ENCODE data around the gene SGO2. TPM values are rescaled to one million over a fixed set of nuclear protein-coding genes. Genes with fewer than 3 reads are reported as not detected.
"Not testable (repeated sequence)": the region's sequence is repeated elsewhere in the genome, so short reads cannot be mapped to it uniquely, and the experiment has no call there.

The SGO2 gene
- total RNA-seq, 1 experiment from 2014 or later: 25.4 TPM

DNA sequence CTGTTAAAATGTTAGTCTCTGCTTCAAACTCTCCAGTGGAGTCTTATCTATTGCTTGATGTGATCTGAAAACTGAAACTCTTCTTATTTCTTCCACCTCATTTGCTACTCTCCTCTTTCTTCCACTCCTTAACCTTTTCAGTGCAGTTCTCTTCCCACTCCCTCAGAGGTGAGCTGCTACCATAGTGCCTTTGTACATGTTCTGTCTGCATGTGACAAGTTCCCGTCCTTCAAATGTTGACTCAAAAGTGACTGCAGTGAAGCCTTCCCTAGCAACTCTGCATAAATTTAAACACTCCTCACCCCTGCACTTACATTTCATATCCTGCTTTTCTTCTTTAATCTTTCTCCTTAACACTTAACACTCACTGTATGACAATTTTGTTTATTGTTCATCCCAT is 12.1 kb downstream of the SGO2 start (continued):
- no peak for TF ChIP-seq RAD21 (IDR thresholded peaks at IDR 0.05; ENCODE audit: low read depth)

DNA sequence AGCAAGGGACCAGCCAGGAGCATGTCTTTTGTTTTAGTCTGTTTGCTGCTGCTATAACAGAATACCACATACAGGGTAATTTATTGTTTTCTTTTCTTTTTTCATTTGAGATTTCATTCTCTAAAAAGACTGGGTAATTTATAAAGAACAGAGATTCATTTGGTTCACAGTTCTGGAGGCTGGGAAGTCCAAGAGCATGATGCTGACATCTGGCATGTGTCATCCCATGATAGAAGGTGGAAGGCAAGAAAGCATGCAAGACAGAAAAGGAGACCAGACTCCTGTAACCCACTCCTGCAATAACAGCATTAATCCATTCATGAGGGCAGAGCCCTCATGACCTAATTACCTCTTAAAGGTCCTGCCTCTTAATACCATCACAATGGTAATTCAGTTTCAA is 14.8 kb downstream of the SGO2 start:
- Histone ChIP-seq H3K36me3 (ENCODE audit: control insufficient read depth in 1 of 2, insufficient read depth in 2 of 2, low read length in 2 of 2) (peaks cover 9 to 43% of the 10 kb centered on the region in 2 experiments; a peak in 3 of 4 replicates), H4K20me1 (ENCODE audit: insufficient read depth) (no peaks in the 10 kb centered on the region), H3K27me3 (ENCODE audit: insufficient read depth, low read length) (no peaks in the 10 kb centered on the region), H2AFZ (ENCODE audit: low read depth, low read length, poor library complexity, severe bottlenecking) (no peak overlapping the region), H3K27ac (ENCODE audit: low read depth, low read length) (no peak overlapping the region), H3K4me3 (replicated peaks in 1 of 2; ENCODE audit: low read depth in 1 of 2, low read length in 2 of 2) (no peak overlapping the region), H3K9me3 (ENCODE audit: control insufficient read depth in 1 of 2, insufficient read depth in 1 of 2, low read depth in 1 of 2, low read length in 2 of 2) (no peaks in the 10 kb centered on the region; a peak in 1 of 4 replicates), H3K9ac (ENCODE audit: low read length) (no peak overlapping the region), H3K4me1 (ENCODE audit: control insufficient read depth in 1 of 2, insufficient read depth in 2 of 2, low read length in 2 of 2) (no peaks in the 10 kb centered on the region), H3K9me2 (ENCODE audit: insufficient read depth) (no peaks in the 10 kb centered on the region), H3K79me2 (ENCODE audit: insufficient read depth, low read length) (no peaks in the 10 kb centered on the region), H3K4me2 (ENCODE audit: low read length) (no peak overlapping the region)
- intact Hi-C loops (cut with micrococcal nuclease): no loop called here
- TF ChIP-seq EZH2phosphoT487 (IDR thresholded peaks at IDR 0.05; ENCODE audit: borderline replicate concordance) (no peak), YY1 (IDR thresholded peaks at IDR 0.05; ENCODE audit: extremely low read depth, insufficient replicate concordance, low read depth, low read length) (no peak), ZFX (IDR thresholded peaks at IDR 0.05) (no peak), CBX3 (IDR thresholded peaks at IDR 0.05; ENCODE audit: low read depth) (no peak)
- no peak for ATAC-seq
- ChIA-PET POLR2A (no interaction called here), CTCF (no interaction called here), RAD21 (ENCODE audit: low non-redundant PET in 1 of 2, low total read pairs in 2 of 2, uncharacterized antibody in 2 of 2, unreplicated experiment in 2 of 2) (no interaction called here)
- BruUV-seq (replicated peaks): no TSS peak
- no peak for DNase-seq (ENCODE audit: low read depth, low spot score)

DNA sequence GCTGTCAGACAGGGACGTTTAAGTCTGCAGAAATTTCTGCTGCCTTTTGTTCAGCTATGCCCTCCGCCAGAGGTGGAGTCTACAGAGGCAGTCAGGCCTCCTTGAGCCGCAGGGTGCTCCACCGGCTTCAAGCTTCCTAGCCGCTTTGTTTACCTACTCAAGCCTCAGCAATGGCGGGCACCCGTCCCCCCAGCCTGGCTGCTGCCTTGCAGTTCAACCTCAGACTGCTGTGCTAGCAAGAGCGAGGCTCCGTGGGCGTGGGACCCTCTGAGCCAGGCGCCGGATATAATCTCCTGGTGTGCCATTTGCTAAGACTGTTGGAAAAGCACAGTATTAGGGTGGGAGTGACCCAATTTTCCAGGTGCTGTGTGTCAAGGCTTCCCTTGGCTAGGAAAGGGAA is 40.6 kb downstream of the SGO2 start:
- H3K9me3 ChIP-seq (ENCODE audit: control insufficient read depth in 1 of 2, insufficient read depth in 1 of 2, low read depth in 1 of 2, low read length in 2 of 2); H3K4me1 ChIP-seq (ENCODE audit: control insufficient read depth in 1 of 2, insufficient read depth in 2 of 2, low read length in 2 of 2); intact Hi-C loops (cut with micrococcal nuclease); H3K36me3 ChIP-seq (ENCODE audit: control insufficient read depth in 1 of 2, insufficient read depth in 2 of 2, low read length in 2 of 2); H2AFZ ChIP-seq (ENCODE audit: low read depth, low read length, poor library complexity, severe bottlenecking); H3K9me2 ChIP-seq (ENCODE audit: insufficient read depth); BruUV-seq (replicated peaks); H3K27me3 ChIP-seq (ENCODE audit: insufficient read depth, low read length); H3K4me2 ChIP-seq (ENCODE audit: low read length); H4K20me1 ChIP-seq (ENCODE audit: insufficient read depth); H3K79me2 ChIP-seq (ENCODE audit: insufficient read depth, low read length); DNase-seq (ENCODE audit: low read depth, low spot score); H3K4me3 ChIP-seq (replicated peaks in 1 of 2; ENCODE audit: low read depth in 1 of 2, low read length in 2 of 2); RAD21 ChIA-PET (ENCODE audit: low non-redundant PET in 1 of 2, low total read pairs in 2 of 2, uncharacterized antibody in 2 of 2, unreplicated experiment in 2 of 2); ATAC-seq; POLR2A ChIA-PET; H3K9ac ChIP-seq (ENCODE audit: low read length); H3K27ac ChIP-seq (ENCODE audit: low read depth, low read length): not testable (repeated sequence)
- CTCF ChIA-PET: interaction anchor here (1.0 kb wide), 1 partner anchor 12 kb away, joined by 3 read pairs; no protein-coding TSS in a partner anchor
